Astrocyte of the cerebellum (primary cell): ENCODE results near the gene ARSJ.
"Not testable (repeated sequence)": the region's sequence is repeated elsewhere in the genome, so short reads cannot be mapped to it uniquely, and the experiment has no call there.

Source experiments
- DNase-seq: peaks from one replicate; pipeline ENCODE4 v3.0.0-alpha.2; 2011; ENCODE audit warnings: low read depth
- H3K4me3 ChIP-seq: 2 replicates; pipeline ENCODE4 v1.5.1; 2011; ENCODE audit warnings: mild to moderate bottlenecking, low read depth, low read length, moderate library complexity
- in situ Hi-C: cut with HindIII; loops from 2 replicates; pipeline ENCODE4 v1.10.0; 2017; ENCODE audit warnings: low sequenced_read_pairs
- TF ChIP-seq, protein P1 (sequence below): IDR thresholded peaks from 2 replicates; pipeline ENCODE4 v1.5.1; 2012; ENCODE audit warnings: low read length, low read depth, moderate library complexity, mild to moderate bottlenecking; ENCODE audit errors: missing control alignments

The ARSJ gene

DNA sequence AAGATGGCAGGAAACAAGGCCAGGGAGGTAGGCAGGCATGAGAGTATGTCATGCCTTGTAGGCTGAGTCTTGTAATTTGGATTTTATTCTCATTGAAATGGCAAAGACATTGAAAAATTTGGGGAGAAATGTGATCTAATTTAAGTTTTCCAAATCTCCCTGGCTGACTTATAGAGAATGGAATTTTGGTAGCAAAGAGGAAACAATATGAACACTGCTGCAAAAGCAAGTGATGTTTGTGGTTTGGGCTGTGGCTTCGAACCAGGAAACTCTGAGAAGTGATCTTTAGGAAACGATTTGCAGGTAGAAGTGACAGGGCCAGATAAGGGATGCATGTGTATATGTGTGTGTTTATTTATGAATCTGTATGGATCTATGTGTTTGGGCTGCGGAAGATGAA is 35.6 kb downstream of the ARSJ start:
- peak; percentile 46 for DNase-seq
- TF ChIP-seq, protein P1, sequence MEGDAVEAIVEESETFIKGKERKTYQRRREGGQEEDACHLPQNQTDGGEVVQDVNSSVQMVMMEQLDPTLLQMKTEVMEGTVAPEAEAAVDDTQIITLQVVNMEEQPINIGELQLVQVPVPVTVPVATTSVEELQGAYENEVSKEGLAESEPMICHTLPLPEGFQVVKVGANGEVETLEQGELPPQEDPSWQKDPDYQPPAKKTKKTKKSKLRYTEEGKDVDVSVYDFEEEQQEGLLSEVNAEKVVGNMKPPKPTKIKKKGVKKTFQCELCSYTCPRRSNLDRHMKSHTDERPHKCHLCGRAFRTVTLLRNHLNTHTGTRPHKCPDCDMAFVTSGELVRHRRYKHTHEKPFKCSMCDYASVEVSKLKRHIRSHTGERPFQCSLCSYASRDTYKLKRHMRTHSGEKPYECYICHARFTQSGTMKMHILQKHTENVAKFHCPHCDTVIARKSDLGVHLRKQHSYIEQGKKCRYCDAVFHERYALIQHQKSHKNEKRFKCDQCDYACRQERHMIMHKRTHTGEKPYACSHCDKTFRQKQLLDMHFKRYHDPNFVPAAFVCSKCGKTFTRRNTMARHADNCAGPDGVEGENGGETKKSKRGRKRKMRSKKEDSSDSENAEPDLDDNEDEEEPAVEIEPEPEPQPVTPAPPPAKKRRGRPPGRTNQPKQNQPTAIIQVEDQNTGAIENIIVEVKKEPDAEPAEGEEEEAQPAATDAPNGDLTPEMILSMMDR, result no peak
- no peak overlapping the region for H3K4me3 ChIP-seq
- in situ Hi-C loops, result no loop called here

DNA sequence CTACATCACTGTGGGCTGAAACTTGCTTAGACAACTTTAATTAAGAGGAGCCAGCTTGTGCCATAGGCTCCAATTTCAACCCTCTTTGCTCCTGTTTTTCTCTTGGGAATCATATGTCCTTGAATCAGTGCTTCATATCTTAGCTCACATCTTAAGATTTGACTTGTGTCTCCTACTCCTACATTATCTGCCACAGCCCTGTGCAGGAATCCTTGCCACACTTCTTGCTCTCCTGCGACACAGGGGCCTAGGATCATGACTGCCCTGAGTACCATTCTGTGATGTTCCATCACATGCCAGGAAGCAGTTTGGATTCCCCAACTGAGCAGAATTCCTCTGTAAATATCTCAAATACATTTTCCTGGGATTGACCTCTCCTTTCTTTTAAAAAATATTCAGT is 36.4 kb downstream of the ARSJ start:
- in situ Hi-C loops, result no loop called here
- TF ChIP-seq, protein P1, result no peak
- no peak for DNase-seq
- no peak overlapping the region for H3K4me3 ChIP-seq

DNA sequence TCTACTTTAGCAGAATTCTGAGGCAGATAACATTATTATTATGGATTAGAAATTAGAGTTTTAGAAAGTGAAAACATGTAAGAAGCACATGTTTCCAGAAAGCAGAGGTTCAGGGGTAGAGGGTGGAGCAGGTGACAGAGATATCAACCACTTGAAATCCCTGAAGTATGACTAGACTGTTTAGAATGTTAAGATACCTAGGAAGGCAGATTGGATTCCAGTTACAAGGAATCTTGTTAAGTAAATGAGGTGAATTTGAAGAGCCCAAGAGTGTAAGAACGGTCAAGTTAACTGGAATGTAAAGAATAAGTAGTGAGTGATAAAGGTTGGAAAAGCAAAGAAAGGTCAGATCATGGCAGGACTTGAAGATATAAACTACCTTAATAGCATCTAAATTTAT is 37.6 kb downstream of the ARSJ start:
- in situ Hi-C loops, result no loop called here
- no peak overlapping the region for H3K4me3 ChIP-seq
- TF ChIP-seq, protein P1, result no peak
- no peak for DNase-seq

DNA sequence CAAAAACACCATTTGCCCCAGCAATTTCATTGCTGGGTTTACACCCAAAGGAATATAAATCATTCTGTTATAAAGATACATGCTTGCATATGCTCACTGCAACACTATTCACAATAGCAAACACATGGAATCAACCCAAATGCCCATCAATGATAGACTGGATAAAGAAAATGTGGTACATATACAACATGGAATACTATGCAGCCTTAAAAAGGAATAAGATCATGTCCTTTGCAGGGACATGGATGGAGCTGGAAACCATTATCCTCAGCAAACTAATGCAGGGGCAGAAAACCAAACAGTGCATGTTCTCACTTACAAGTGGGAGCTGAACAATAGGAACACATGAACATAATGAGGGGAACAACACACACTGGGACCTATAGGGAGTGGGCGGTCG is 39.3 kb downstream of the ARSJ start:
- DNase-seq, in situ Hi-C loops, H3K4me3 ChIP-seq: not testable (repeated sequence)

DNA sequence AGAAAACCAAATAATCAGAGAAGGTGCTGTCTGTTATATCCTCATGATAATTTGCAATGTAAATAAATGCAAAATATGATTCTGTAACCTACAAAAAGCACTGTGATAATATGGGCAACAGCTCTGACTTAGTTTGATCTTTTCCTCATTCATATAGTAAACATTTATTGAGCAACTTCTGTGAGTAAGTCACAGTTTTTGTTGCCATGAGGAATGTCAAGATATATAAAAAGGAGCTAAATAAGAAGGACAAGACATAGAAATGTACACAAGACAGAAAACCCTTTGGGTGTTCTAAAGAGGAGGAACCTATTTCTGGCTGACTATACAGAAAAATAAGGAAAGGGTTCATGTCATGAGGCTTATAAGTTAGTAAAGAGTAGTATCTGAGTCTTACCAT is 44.3 kb downstream of the ARSJ start:
- H3K4me3 ChIP-seq, result no peak overlapping the region
- DNase-seq, result no peak
- TF ChIP-seq, protein P1, result no peak
- in situ Hi-C loops, result no loop called here

DNA sequence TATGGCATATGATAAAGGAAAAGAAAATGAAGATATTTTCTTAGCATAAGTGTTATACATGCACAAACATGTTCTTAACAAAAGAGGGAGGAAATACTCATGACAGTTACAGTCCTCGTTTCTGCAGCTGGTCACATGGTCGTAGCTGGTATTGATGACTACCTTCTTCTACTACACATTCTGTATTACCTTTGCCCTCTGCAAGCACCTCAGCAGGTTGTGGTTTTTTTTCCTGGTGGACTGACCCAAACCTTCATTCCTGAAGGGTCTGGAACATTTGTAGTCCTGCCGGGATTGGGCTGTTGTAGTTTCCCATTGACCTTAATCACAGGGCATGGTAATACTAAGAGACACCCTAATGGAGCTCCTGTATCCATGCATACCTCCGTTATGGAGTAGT is 54.7 kb downstream of the ARSJ start:
- DNase-seq, in situ Hi-C loops, H3K4me3 ChIP-seq: not testable (repeated sequence)

DNA sequence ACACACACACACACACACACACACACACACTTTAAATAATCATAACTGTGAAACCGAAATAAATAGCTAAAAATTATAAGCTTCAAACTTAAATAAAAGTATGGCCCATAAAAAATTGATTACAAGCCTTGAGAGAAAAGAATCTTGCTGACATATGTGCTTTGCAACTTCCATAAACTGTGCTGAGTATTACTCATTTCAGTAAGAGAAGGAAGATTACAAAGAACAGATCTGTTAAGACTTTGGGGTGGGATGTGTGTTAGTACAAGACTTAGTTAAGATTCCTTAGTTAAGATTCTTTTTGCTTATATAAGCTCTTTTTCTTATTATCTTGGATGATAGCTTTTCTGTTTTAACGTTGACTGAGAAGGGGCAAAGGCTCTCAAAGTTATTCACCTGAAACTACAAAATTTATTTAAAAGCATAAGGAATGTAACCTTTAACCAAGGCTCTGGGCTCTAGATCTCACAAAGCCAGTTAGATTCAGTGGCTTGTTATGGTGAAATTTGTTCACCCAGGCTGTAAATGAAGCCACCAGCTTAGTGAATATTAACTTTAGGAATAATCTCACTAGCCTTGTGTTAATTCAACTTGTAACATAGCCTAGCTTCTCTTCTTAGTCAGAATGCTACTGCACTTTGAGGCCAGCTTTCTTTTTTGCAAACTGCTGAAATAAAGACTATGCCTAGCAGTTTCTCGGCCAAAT is 58.2 kb downstream of the ARSJ start:
- DNase-seq, result peak; percentile 20
- TF ChIP-seq, protein P1, result no peak
- in situ Hi-C loops, result no loop called here
- H3K4me3 ChIP-seq, result no peak overlapping the region

DNA sequence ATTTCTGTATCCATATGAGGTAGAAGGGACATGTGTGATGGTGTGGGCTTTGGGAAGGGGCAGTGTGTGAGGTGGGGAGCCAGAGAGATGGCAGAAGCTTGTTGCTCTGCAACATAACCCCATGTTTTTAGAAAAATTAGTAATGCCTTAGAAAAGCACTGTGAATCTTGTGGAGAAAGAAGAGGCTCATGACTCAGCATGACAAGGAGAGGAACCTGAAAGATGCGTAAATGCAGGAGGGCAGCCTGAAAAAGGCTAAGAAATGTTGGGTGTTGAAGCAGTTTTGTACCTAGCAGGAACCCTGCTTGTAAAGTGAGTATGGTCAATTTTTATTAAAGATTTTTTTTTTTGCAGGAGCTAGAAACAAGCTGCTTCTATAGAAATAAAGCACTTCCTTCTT is 59.8 kb downstream of the ARSJ start:
- no peak overlapping the region for H3K4me3 ChIP-seq
- TF ChIP-seq, protein P1, result no peak
- in situ Hi-C loops, result no loop called here
- DNase-seq, result no peak
